Measurements from ENCODE around the gene CCDC146. TPM values are rescaled to one million over a fixed set of nuclear protein-coding genes. Genes with fewer than 3 reads are reported as not detected.
A peak's percentile ranks its signal among the peaks of the same experiment; 100 is the strongest.
"Not testable (repeated sequence)": the region's sequence is repeated elsewhere in the genome, so short reads cannot be mapped to it uniquely, and the experiment has no call there.

Gene CCDC146
- total RNA-seq, 1 donor from 2014 or later: 4.3 TPM

- H3K4me3 ChIP-seq; DNase-seq; intact Hi-C loops (cut with DNase I); H3K27me3 ChIP-seq; H3K27ac ChIP-seq; H3K4me1 ChIP-seq; H3K9me3 ChIP-seq: not testable (repeated sequence)
- peak; percentile 40 for ATAC-seq
- TF ChIP-seq CTCF (IDR thresholded peaks at IDR 0.05): peak; percentile 35
- peaks cover 21% of the 10 kb centered on the region for H3K36me3 ChIP-seq
These were observed 9.6 kb upstream of the CCDC146 start for GRCh38 chr7:77112719-77113306.

DNA sequence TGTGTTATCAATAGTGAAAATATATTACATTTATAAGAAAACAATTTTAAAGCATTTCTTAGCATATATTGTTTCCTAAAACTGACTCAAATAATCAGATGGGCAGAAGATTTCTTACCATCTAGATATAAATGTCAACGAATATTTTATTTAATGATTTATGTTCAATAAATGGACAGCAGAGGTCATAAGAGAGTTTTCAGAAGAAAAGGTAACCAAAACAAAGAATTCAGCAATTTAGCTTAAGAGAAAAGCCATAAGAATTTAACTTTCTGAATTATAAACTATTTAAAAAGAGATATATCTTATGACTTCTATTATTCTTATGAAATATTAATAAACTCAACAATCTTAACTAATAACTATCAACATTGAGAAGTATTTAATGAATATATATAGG, 3.1 kb downstream of the CCDC146 start:
- H3K4me1 ChIP-seq; H3K27me3 ChIP-seq; H3K36me3 ChIP-seq; H3K9me3 ChIP-seq; H3K27ac ChIP-seq; ATAC-seq; intact Hi-C loops (cut with DNase I); DNase-seq; H3K4me3 ChIP-seq: not testable (repeated sequence)
- TF ChIP-seq CTCF (IDR thresholded peaks at IDR 0.05): peak; percentile 29

- H3K9me3 ChIP-seq; H3K4me3 ChIP-seq; H3K4me1 ChIP-seq; DNase-seq; H3K27me3 ChIP-seq; ATAC-seq; H3K36me3 ChIP-seq; H3K27ac ChIP-seq; intact Hi-C loops (cut with DNase I): not testable (repeated sequence)
These were observed 4.6 kb downstream of the CCDC146 start for GRCh38 chr7:77127009-77127408.

- not testable (repeated sequence) for H3K36me3 ChIP-seq
These were observed 6.4 kb downstream of the CCDC146 start for GRCh38 chr7:77128582-77129410.

DNA sequence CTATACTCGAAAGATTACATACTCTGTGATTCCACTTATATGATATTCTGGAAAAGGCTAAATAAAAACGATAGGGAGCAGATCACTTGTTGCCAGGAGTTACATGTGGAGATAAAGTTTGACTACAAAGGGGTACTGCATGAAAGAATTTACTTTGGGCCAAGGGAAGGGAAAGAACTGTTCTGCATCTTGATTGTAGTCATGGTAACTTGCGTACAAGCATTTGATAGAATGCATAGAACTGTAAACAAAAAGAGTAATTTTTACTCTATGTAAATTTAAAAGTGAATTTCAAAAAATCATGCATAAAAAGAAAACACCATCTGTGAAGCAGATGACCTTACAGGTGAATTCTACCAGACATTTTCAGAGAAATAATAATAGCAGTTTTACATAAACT, 9.4 kb downstream of the CCDC146 start:
- H3K4me1 ChIP-seq; DNase-seq; H3K27ac ChIP-seq; H3K27me3 ChIP-seq; H3K9me3 ChIP-seq; H3K4me3 ChIP-seq; intact Hi-C loops (cut with DNase I); ATAC-seq; H3K36me3 ChIP-seq: not testable (repeated sequence)

More at GRCh38 chr7:77128582-77129410, 6.4 kb downstream of the CCDC146 start:
- ATAC-seq: peak; percentile 81
- H3K27me3 ChIP-seq; H3K4me3 ChIP-seq; H3K27ac ChIP-seq; H3K9me3 ChIP-seq; DNase-seq; H3K4me1 ChIP-seq; intact Hi-C loops (cut with DNase I): not testable (repeated sequence)

DNA sequence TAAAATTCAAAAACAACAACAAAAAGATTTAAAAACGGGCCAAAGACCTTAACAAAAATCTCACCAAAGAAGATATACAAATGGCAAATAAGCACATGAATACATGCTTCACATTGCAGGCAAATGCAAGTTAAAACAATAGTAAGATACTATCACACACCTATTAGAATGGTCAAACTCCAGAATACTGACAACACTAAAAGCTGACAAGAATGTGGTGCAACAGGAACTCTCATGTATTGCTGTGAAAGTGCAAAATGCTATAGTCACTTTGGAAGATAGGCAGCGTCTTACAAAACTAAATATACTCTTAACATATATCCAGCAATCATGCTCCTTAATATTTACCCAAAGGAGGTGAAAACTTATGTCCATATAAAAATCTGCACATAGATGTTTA, 16.3 kb downstream of the CCDC146 start:
- ATAC-seq; H3K27me3 ChIP-seq; H3K9me3 ChIP-seq; H3K4me1 ChIP-seq; H3K4me3 ChIP-seq; H3K27ac ChIP-seq; H3K36me3 ChIP-seq; intact Hi-C loops (cut with DNase I); DNase-seq: not testable (repeated sequence)

DNA sequence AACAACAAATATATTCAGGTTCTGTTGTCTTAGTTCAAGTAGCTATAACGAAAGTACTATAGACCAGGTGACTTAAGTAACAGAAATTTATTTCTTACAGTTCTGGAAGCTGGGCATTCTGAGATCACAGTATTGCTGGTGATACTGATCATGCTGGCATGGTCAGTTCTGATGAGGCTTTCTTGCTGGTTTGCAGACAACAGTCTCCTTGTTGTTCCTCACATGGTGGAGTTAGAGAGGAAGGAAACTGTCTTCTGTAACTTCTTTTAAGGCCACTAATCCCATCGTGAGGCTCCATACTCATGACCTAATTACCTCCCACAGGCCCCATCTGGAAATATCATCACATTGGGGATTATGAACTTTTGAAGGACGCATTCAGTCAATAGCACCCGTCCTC, 17.9 kb downstream of the CCDC146 start:
- H3K9me3 ChIP-seq; DNase-seq; H3K27ac ChIP-seq; H3K27me3 ChIP-seq; H3K4me1 ChIP-seq; intact Hi-C loops (cut with DNase I); ATAC-seq; H3K4me3 ChIP-seq; H3K36me3 ChIP-seq: not testable (repeated sequence)

- H3K4me3 ChIP-seq; H3K27ac ChIP-seq; DNase-seq; H3K4me1 ChIP-seq; intact Hi-C loops (cut with DNase I); H3K9me3 ChIP-seq; H3K27me3 ChIP-seq; H3K36me3 ChIP-seq: not testable (repeated sequence)
- peak; percentile 35 for ATAC-seq
These were observed 29.8 kb downstream of the CCDC146 start for GRCh38 chr7:77152232-77152631.

DNA sequence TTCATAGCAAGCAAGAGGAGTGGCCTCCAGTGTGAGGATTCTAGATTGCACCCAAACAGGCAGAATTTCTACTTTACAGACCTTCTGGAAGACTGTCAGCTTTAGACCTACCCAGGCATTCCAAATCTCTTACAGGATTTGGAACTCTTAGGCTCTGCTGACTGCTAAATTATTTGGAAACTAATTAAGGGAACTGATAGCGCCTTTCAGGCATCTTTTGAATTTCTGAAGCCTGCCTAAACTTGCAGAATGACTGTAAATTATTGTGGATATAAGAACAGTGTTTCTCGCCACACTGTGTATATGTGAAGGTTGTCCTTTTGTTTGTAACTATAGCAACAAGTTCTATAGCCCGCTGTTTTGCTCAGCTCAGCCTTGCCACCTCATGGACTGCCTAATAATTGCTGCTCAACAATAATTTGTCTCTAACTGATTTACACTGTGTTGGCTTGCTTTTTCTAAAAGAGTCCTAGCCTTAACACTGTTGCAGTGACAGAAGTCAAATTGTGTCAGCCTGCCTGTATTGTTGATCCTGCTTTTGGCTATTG, 32.6 kb downstream of the CCDC146 start:
- H3K9me3 ChIP-seq; H3K27me3 ChIP-seq; DNase-seq; H3K4me3 ChIP-seq; H3K36me3 ChIP-seq; H3K4me1 ChIP-seq; H3K27ac ChIP-seq; intact Hi-C loops (cut with DNase I): not testable (repeated sequence)
- ATAC-seq: peak; percentile 64

DNA sequence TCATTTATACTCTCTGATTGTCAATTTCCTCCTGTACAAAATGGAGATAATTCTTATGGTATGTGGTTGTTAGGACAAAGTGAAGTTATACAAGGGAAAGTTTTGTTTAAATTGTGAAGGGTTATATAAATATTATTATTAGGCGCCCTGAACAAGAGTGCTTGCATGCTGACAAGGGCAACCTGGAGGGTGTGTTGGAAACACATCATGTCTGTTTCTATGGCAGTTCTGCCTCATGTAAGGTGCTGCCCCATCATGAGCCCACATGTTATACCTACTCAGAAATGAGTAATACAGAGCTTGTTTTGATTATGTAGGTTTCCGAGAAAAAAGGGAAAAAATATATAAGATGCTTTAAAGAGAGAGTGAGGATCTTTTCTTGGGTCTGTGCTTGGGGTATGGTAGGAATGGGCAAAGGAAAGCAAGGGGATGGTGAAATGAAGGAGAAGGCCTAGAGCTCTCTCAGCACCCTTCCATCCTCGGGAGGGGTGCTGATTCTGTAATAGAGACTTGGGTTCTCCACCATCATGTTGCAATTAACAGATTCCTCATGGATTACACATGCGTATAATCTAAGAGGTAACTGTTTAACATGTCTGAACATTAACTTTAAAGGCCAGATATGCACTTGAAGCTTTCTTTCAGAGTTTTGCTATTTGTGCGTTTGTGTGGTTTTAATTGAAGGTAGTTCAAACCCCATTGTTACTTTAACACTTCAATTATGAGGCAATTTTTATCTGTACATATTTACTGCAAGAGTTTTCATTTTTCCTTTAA, 33.4 kb downstream of the CCDC146 start:
- H3K9me3 ChIP-seq; DNase-seq; ATAC-seq; H3K4me1 ChIP-seq; H3K27me3 ChIP-seq; H3K27ac ChIP-seq; intact Hi-C loops (cut with DNase I); H3K4me3 ChIP-seq; H3K36me3 ChIP-seq: not testable (repeated sequence)

- H3K4me3 ChIP-seq; H3K4me1 ChIP-seq; H3K9me3 ChIP-seq; H3K27ac ChIP-seq; H3K27me3 ChIP-seq; intact Hi-C loops (cut with DNase I); DNase-seq; H3K36me3 ChIP-seq: not testable (repeated sequence)
- ATAC-seq: peak; percentile 49
These were observed 34.6 kb downstream of the CCDC146 start for GRCh38 chr7:77157034-77157433.

Measured in upper lobe of right lung (tissue), 1 donor.